Measurements from ENCODE around the gene ANKRD40. TPM values are rescaled to one million over a fixed set of nuclear protein-coding genes. Genes with fewer than 3 reads are reported as not detected.

Gene ANKRD40
- total RNA-seq, 6 experiments from 2014 or later, result 13.9 to 17.4 (median 15.1) TPM

- ATAC-seq, result no peak
- intact Hi-C loops (cut with DNase I), result no loop called here
- Histone ChIP-seq H3K36me3 (peaks cover 0 to 4% (median 0%) of the 10 kb centered on the region in 4 donors), H3K27me3 (no peaks in the 10 kb centered on the region), H3K4me1 (peaks cover 6 to 93% (median 56%) of the 10 kb centered on the region in 4 donors), H3K9me3 (no peaks in the 10 kb centered on the region), H3K27ac (no peak overlapping the region), H3K4me3 (no peak overlapping the region)
- 90% methylated on average over 2 of the region's 3 CpGs for WGBS (ENCODE audit: insufficient coverage, low coverage, low lambda C conversion rate, missing lambda C conversion rate)
- no peak for DNase-seq
- TF ChIP-seq POLR2A (IDR thresholded peaks at IDR 0.05), result no peak
- no peak for TF ChIP-seq CTCF (IDR thresholded peaks at IDR 0.05)
Observed at GRCh38 chr17:50688245-50688644, 19.5 kb downstream of the ANKRD40 start.

GRCh38 chr17:50687200-50688066 lies 20.3 kb downstream of the ANKRD40 start:
- Histone ChIP-seq H3K27me3 (no peaks in the 10 kb centered on the region), H3K36me3 (peaks cover 0 to 4% (median 0%) of the 10 kb centered on the region in 4 donors), H3K9me3 (no peaks in the 10 kb centered on the region), H3K4me1 (peaks cover 6 to 92% (median 56%) of the 10 kb centered on the region in 4 donors), H3K27ac (peak overlapping the region; percentile 41 to 70 (median 45)), H3K4me3 (no peak overlapping the region)
- ATAC-seq, result no peak
- 69% methylated on average over 9 of the region's 16 CpGs for WGBS (ENCODE audit: insufficient coverage, low coverage, low lambda C conversion rate, missing lambda C conversion rate)
- no peak for DNase-seq
- intact Hi-C loops (cut with DNase I), result no loop called here
- TF ChIP-seq CTCF (IDR thresholded peaks at IDR 0.05) (no peak), POLR2A (IDR thresholded peaks at IDR 0.05) (no peak)

- intact Hi-C loops (cut with DNase I), result no loop called here
- H3K27me3 ChIP-seq, result no peaks in the 10 kb centered on the region
- H3K36me3 ChIP-seq, result peaks cover 0 to 4% (median 0%) of the 10 kb centered on the region in 4 donors
- peak overlapping the region; percentile 49 to 70 (median 59) for H3K27ac ChIP-seq
- 41% methylated on average over 5 of the region's 14 CpGs for WGBS (ENCODE audit: insufficient coverage, low coverage, low lambda C conversion rate, missing lambda C conversion rate)
- peak; percentile 81 to 89 (median 85) for DNase-seq
- H3K4me1 ChIP-seq, result peaks cover 6 to 86% (median 50%) of the 10 kb centered on the region in 4 donors
- H3K4me3 ChIP-seq, result no peak overlapping the region
- TF ChIP-seq CTCF (IDR thresholded peaks at IDR 0.05) (no peak), POLR2A (IDR thresholded peaks at IDR 0.05) (peak; percentile 65)
- ATAC-seq, result peak; percentile 66 to 78 (median 72)
- H3K9me3 ChIP-seq, result no peaks in the 10 kb centered on the region
Observed at GRCh38 chr17:50686494-50687199, 21.1 kb downstream of the ANKRD40 start.

GRCh38 chr17:50685691-50686493 lies 21.8 kb downstream of the ANKRD40 start:
- intact Hi-C loops (cut with DNase I), result no loop called here
- TF ChIP-seq CTCF (IDR thresholded peaks at IDR 0.05) (no peak), POLR2A (IDR thresholded peaks at IDR 0.05) (no peak)

More at GRCh38 chr17:50685691-50686493, 21.8 kb downstream of the ANKRD40 start:
- peak overlapping the region; percentile 49 to 70 (median 61) for H3K27ac ChIP-seq
- WGBS (ENCODE audit: insufficient coverage, low coverage, low lambda C conversion rate, missing lambda C conversion rate), result 58% methylated on average over 11 of the region's 17 CpGs
- no peaks in the 10 kb centered on the region for H3K27me3 ChIP-seq
- ATAC-seq, result no peak
- no peak overlapping the region for H3K4me3 ChIP-seq
- peaks cover 3 to 78% (median 43%) of the 10 kb centered on the region in 4 donors for H3K4me1 ChIP-seq
- H3K36me3 ChIP-seq, result peaks cover 0 to 4% (median 0%) of the 10 kb centered on the region in 4 donors
- peak in 1 of 3 donors; percentile 24 for DNase-seq
- no peaks in the 10 kb centered on the region for H3K9me3 ChIP-seq
